ENCODE results near the gene DCLK1. TPM values are rescaled to one million over a fixed set of nuclear protein-coding genes. Genes with fewer than 3 reads are reported as not detected.

Gene DCLK1
- total RNA-seq, 1 donor from 2014 or later = 1.5 TPM

DNA sequence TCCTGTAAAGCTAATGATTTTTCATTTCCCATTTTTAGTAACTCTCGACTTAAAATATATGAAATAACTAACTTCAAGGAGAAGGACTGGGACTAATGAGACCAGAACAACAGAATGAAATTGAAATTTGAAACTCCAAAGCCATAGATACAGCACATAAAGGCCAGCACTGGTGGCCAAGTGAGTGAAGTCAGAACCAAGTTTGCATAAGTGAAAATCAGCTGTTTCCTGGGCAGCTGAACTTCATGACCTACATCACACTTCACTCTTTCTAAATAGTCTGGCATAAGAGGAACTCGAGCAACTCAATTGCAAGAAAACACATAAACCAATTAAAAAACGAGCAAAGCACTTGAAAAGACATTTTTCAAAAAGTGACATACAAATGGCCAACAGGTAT lies 84.5 kb downstream of the DCLK1 start:
- no peak for DNase-seq (ENCODE audit: low read depth, low spot score)

DNA sequence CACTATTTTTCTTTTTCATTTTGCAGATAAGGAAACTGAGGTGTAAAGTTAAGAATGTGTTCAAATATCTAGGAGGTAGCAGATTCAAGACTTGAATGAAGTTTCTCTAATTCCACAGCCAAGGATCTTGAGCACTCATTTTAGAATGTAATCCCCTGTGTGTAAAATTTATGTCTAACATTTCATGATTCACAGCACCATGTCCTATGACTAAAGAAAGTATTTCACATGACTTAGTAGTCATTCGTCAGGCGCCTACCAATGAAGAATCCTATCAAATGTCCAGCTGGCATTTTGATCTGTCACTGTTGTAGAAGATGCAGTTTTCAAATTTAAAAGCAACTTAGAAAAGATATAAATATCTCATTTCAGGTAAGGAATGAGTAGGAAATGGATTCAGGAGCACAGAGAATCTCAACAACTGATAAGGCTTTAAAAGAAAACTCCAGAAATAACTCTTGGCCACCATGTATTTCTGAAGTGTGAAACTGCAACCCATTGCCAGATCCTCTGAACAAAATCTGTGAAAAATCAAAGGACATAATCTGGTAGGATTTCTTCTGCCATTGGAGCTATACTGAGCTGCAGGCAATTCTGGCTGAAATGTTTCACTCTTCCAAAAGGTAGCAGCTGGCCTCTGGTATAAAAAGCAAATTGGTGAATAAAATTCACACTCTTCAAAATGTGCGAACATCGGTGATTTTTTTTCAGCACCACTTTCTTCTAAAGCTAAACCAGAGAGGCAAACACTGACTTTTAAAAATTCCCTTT lies 92.2 kb downstream of the DCLK1 start:
- no peak for DNase-seq (ENCODE audit: low read depth, low spot score)

GRCh38 chr13:36033035-36033434 lies 98.1 kb downstream of the DCLK1 start:
- DNase-seq (ENCODE audit: low read depth, low spot score) = no peak

DNA sequence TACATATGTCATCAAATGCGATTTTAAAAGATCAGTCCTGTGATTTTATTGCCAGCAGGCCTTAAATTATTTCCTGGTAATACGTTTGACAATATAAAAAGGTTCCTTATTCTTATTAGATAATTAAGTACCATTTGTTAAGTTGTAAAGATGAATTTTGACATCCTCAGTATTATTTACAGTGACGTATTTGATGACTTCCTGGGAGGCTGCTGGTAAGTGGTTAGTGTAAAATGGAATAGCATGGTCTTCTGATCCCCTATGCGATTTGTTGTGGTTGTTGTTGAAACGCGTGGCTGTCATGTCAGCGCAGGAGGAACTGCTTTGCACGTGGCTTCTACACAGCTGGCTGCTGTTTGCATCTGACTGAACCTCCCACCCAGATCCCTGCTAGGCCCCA lies 99.7 kb downstream of the DCLK1 start:
- DNase-seq (ENCODE audit: low read depth, low spot score) = no peak

- DNase-seq (ENCODE audit: low read depth, low spot score) = no peak
These were observed 100.4 kb downstream of the DCLK1 start for GRCh38 chr13:36030670-36031331.

DNA sequence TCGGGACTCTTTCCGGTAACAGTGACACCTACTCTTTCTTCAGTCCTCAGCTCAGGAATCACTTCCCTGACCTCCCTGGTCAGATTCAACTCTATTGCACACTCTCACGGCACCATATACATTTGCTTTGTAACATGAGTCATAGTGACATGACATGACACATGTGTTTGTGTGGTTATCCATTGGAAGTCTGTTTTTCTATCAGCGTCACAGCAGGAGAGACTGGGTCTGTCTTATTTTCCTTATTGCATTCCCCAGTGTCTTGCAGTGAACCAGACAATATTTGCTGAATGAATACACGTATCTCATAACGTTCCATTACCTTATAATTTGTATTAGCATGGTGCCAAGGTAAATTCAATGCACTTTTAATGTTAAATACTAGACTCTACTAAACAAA lies 102.0 kb downstream of the DCLK1 start:
- no peak for DNase-seq (ENCODE audit: low read depth, low spot score)

- no peak for DNase-seq (ENCODE audit: low read depth, low spot score)
These were observed 102.7 kb downstream of the DCLK1 start for GRCh38 chr13:36028359-36029025.

- no peak for DNase-seq (ENCODE audit: low read depth, low spot score)
These were observed 104.7 kb downstream of the DCLK1 start for GRCh38 chr13:36026531-36026930.

DNA sequence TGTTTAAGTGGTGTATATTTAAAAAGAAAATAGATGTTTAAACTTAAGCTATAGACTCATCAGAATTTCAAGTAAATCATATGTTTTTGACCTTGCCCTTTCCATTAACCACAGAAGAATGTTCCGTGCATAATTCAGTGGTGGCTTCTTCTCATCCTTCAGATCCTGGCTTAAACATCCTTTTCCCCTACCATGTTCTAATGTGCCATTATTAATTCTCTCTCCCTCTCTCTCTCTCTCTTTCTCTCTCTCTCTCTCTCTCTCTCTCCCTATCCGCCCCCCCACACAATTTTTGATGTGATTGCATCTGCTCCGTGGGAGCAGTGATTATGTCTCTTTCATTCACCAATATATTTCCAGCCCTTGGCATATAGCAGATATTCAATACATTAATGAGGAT lies 116.4 kb downstream of the DCLK1 start:
- no peak for DNase-seq (ENCODE audit: low read depth, low spot score)

DNA sequence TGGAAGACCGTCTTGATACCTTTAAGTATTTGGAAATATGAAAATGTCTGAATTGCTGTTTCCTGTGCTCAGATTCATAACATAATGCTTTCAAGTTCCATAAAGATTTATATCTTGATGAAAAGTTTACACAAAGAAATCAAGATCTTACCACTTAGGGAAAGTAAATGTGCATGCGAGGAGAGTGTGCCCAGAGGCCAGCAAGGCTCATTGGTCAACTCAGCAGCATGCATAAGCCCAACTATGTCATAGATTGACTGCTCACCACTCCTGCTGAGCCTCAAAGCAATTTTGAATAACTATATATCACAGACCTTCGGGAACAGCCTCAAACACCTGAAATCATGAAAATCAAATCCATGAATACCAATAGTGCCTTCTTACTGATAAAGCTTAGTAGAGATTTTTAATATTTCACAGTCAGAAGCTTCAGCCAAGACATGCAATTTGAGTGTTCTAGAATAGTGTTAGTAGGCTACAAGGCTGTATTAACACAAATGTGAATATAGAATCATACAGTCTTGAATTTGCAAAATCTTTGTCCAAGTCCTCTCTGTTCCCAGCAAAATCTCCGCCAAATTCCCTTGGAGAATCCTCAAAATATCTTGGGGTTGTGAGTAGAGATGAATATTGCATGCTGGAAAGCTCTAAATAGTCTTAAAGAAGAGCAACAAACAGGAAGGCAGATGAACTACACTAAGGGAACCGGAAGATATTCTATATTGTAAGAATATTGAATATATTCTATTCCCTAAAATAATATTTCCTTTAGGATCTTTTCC lies 124.1 kb downstream of the DCLK1 start:
- no peak for DNase-seq (ENCODE audit: low read depth, low spot score)

GRCh38 chr13:36006347-36006746 lies 124.8 kb downstream of the DCLK1 start:
- DNase-seq (ENCODE audit: low read depth, low spot score) = no peak

DNA sequence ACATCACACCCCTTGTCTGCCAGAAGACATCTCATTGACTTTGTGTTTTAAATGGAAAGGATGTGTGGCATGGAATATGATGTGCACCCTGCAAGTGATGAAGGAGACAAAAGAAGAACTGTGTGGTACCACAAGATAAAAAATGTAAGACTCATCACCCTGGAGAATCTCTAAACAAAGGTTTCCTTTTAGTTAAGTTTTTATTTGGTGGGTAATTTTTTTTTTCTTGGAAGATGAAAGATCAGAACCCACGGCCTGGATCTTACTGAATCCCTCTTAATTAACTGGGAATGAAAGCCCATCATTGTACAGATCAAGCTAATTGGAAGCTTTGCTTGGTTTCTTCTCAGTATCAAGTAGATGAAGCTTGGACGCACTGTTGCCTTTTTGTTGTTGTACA lies 129.6 kb downstream of the DCLK1 start:
- DNase-seq (ENCODE audit: low read depth, low spot score) = no peak

- DNase-seq (ENCODE audit: low read depth, low spot score) = no peak
These were observed 131.2 kb downstream of the DCLK1 start for GRCh38 chr13:36000028-36000427.

DNA sequence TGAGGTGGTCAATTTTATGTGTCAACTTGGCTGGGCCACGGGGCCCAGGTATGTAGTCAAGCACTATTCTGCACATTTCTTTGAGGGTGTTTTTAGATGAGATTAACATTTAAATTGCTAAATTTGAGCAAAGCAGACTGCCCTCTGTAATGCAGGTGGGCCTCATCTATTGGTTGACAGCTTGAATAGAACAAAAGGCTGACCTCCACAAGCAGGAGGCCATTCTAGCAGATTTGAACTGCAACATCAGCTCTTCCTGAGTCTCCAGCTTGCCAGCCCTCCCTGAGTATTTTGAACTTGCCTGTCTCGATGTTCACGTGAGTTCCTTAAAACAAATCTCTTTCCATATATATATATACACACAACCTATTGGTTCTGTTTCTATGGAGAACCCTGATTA lies 134.8 kb downstream of the DCLK1 start:
- no peak for DNase-seq (ENCODE audit: low read depth, low spot score)

- DNase-seq (ENCODE audit: low read depth, low spot score) = no peak
These were observed 136.0 kb downstream of the DCLK1 start for GRCh38 chr13:35995136-35995535.

DNA sequence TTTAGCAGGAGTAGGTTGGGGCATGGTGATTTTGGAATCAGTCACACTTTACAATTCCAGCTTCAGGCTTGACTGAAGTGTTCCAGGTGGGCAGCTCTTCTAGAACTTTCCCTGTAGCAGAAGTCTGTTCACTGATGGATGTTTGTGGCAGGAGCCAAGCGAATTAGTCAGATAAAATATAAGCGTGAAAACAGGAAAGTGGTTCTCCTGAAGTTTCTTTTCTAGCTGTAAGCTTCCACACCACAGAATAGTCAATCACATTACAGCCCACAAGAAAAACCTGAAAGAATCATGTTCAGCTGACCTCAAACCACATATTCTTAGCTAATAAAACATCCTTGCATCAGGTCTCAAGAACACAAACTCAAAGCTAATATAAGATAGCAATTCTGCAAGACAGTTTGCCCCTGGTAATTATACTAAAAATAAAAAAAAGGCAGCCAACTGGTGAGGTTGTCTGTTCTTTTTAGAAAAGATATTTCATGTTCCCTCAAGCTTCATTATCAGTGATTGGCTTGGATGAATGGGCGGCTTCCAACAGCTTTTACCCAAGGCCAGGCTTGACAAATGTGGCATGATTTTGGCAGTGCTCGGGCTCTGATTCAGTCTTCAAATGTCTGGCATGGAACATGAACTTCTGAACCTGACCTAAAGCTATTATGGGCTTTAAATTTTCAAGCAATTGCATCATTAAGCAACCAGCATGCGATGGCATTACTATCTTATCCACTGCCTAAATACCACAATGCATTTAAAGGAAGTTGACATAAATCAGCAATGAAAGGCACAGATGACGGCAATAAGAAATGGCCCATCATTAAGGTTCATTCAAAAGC lies 136.8 kb downstream of the DCLK1 start:
- no peak for DNase-seq (ENCODE audit: low read depth, low spot score)

GRCh38 chr13:35993686-35994085 lies 137.5 kb downstream of the DCLK1 start:
- DNase-seq (ENCODE audit: low read depth, low spot score) = no peak

DNA sequence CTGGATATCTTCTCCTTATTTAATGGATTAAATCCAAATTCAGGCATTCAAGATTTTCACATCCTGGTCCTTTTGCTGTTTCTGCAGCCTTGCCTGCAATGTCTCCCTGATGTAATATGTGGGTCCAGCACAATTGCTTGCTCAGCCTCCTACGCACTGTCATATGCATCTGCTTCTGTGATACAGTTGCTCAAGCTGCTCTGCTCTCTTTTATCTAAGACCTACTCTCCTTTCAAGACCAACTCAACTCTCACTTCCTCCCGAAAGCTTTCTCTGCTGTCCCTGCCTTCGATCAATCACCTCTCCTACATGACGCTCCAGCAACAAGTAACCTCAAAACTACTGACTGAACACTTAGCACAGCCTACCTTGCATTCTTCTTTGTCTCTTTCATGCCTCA lies 138.2 kb downstream of the DCLK1 start:
- DNase-seq (ENCODE audit: low read depth, low spot score) = no peak

- DNase-seq (ENCODE audit: low read depth, low spot score) = no peak
These were observed 141.0 kb downstream of the DCLK1 start for GRCh38 chr13:35990196-35990595.

DNA sequence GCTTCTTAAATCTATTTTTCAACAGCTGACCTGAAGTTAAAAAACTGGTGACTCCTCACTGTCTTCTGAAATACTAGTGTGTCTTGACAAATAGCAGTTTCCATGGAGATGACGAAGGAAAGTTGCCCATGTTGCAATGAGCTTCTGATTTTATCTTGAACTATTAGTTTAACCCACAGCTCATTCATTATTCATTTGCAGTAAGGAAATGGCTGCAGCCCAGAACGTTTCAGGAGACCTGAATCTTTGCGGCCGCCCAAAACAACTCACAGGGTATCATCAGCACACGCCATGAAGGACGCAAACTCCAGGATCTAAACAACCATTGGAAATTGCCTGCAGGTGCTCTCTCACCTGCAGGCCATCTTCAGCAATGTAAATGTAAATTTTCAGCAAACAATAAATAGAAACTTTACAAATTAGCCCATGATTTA lies 142.5 kb downstream of the DCLK1 start:
- DNase-seq (ENCODE audit: low read depth, low spot score) = no peak

All from pulmonary artery endothelial cell (primary cell).